ENCODE data around the gene MS4A18.
"Not testable (repeated sequence)": the region's sequence is repeated elsewhere in the genome, so short reads cannot be mapped to it uniquely, and the experiment has no call there.

DNA sequence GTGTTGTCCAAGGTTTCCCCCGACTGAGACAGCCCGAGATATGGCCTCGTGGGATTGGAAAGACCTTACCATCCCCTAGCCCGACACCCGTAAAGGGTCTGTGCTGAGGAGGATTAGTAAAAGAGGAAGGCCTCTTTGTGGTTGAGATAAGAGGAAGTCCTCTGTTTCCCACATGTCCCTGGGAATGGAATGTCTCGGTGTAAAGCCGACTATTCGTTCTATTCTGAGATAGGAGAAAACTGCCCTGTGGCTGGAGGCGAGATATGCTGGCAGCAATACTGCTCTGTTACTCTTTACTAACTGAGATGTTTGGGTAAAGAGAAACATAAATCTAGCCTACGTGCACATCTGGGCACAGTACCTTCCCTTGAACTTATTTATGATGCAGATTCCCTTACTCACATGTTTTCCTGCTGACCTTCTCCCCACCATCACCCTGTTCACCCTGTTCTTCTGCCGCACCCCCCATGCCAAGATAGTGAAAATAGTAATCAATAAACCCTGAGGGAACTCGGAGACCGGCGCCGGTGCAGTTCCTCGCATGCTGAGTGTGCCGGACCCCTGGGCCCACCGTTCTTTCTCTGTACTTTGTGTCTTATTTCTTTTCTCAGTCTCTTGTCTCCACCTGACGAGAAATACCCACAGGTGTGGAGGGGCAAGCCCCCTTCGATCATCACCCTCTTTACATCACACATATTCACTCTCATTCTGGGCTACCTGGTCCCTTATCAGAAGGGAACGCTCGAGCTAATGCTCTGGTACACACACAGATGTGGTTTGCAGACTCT is 35.1 kb downstream of the MS4A18 start:
- TF ChIP-seq, protein P1, sequence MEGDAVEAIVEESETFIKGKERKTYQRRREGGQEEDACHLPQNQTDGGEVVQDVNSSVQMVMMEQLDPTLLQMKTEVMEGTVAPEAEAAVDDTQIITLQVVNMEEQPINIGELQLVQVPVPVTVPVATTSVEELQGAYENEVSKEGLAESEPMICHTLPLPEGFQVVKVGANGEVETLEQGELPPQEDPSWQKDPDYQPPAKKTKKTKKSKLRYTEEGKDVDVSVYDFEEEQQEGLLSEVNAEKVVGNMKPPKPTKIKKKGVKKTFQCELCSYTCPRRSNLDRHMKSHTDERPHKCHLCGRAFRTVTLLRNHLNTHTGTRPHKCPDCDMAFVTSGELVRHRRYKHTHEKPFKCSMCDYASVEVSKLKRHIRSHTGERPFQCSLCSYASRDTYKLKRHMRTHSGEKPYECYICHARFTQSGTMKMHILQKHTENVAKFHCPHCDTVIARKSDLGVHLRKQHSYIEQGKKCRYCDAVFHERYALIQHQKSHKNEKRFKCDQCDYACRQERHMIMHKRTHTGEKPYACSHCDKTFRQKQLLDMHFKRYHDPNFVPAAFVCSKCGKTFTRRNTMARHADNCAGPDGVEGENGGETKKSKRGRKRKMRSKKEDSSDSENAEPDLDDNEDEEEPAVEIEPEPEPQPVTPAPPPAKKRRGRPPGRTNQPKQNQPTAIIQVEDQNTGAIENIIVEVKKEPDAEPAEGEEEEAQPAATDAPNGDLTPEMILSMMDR (IDR thresholded peaks at IDR 0.05), result not testable (repeated sequence)
- TF ChIP-seq POLR2A (IDR thresholded peaks at IDR 0.05), result not testable (repeated sequence)

Measured in adrenal gland (tissue), 5 donors.